Vagina (tissue), 2 donors: ENCODE measurements around the gene ERCC6L.

Source experiments
- POLR2A ChIP-seq, 2 donors: fragments of 450-650 bp; IDR thresholded peaks; one replicate each; pipeline ENCODE4 v1.6.1; 2017; ENCODE audit warnings: antibody characterized with exemption in 2 of 2, mild to moderate bottlenecking in 2 of 2, moderate library complexity in 2 of 2
- POLR2AphosphoS5 ChIP-seq, 2 donors: sonication (generic); formaldehyde crosslinking; IDR thresholded peaks; one replicate each; pipeline ENCODE4 v1.9.0; 2017; ENCODE audit warnings: antibody characterized with exemption in 2 of 2, mild to moderate bottlenecking in 2 of 2, low read depth in 1 of 2; ENCODE audit not compliant: insufficient read depth in 1 of 2

- TF ChIP-seq POLR2A (IDR thresholded peaks at IDR 0.05) (no peak), POLR2AphosphoS5 (IDR thresholded peaks at IDR 0.05; ENCODE audit: insufficient read depth in 1 of 2, low read depth in 1 of 2) (no peak)
Observed at GRCh38 chrX:72271091-72271788, 32.4 kb upstream of the ERCC6L start.
